HepG2 (cell line): ENCODE results near the gene MRPS11. TPM values are rescaled to one million over a fixed set of nuclear protein-coding genes. Genes with fewer than 3 reads are reported as not detected.

Experiments used
- ARID2 ChIP-seq: sonication (generic); formaldehyde crosslinking; IDR thresholded peaks from 2 replicates; pipeline ENCODE4 v1.8.1; 2022; ENCODE audit warnings: mild to moderate bottlenecking, missing genetic modification reagents, borderline replicate concordance
- CHCHD3 ChIP-seq: sonication (generic); formaldehyde crosslinking; IDR thresholded peaks from 2 replicates; pipeline ENCODE4 v1.8.0; 2022; ENCODE audit warnings: mild to moderate bottlenecking, missing genetic modification reagents, moderate library complexity
- FOXM1 ChIP-seq: sonication (generic); formaldehyde crosslinking; IDR thresholded peaks from 2 replicates; pipeline ENCODE4 v1.5.0; 2020; ENCODE audit warnings: missing genetic modification reagents
- RNF2 ChIP-seq: fragments of 450-650 bp; conservative IDR thresholded peaks from 2 replicates; pipeline ENCODE4 v1.6.1; 2016; ENCODE audit warnings: low read depth
- RXRB ChIP-seq: IDR thresholded peaks from 2 replicates; pipeline ENCODE4 v1.6.1; 2016; ENCODE audit warnings: borderline replicate concordance, missing genetic modification reagents, missing compliant biosample characterization
- SMARCE1 ChIP-seq: fragments of 450-650 bp; IDR thresholded peaks from 2 replicates; pipeline ENCODE4 v1.6.1; 2017; ENCODE audit warnings: borderline replicate concordance
- SMYD3 ChIP-seq: sonication (generic); formaldehyde crosslinking; IDR thresholded peaks from 2 replicates; pipeline ENCODE4 v1.8.1; 2023; ENCODE audit warnings: mild to moderate bottlenecking, missing genetic modification reagents
- SP140L ChIP-seq: sonication (generic); formaldehyde crosslinking; IDR thresholded peaks from 2 replicates; pipeline ENCODE4 v1.4.0; 2020; ENCODE audit warnings: missing genetic modification reagents, borderline replicate concordance
- TCF12 ChIP-seq, 2 experiments: fragments of 450-650 bp in 1 of 2; sonication (generic) in 1 of 2; formaldehyde crosslinking in 1 of 2; IDR thresholded peaks; 2 replicates each; pipeline versions ENCODE4 v1.6.1 to v1.8.0; 2017 to 2022; ENCODE audit warnings: antibody characterized with exemption in 1 of 2, mild to moderate bottlenecking in 1 of 2, missing genetic modification reagents in 1 of 2, moderate library complexity in 1 of 2
- U2AF2 ChIP-seq: fragments of 200-400 bp; formaldehyde crosslinking; IDR thresholded peaks from 2 replicates; pipeline ENCODE4 v1.6.1; 2017; ENCODE audit warnings: low read depth, mild to moderate bottlenecking, low read length
- ZNF207 ChIP-seq: fragments of 450-650 bp; IDR thresholded peaks from 2 replicates; pipeline ENCODE4 v1.6.1; 2016; ENCODE audit warnings: antibody characterized with exemption, borderline replicate concordance
- ZNF367 ChIP-seq: sonication (generic); formaldehyde crosslinking; IDR thresholded peaks from 2 replicates; pipeline ENCODE4 v1.4.0; 2020; ENCODE audit warnings: missing genetic modification reagents, borderline replicate concordance
- ZNF441 ChIP-seq: sonication (generic); formaldehyde crosslinking; IDR thresholded peaks from 2 replicates; pipeline ENCODE4 v1.7.0; 2021; ENCODE audit warnings: missing genetic modification reagents, borderline replicate concordance
- ZNF567 ChIP-seq: sonication (generic); formaldehyde crosslinking; IDR thresholded peaks from 2 replicates; pipeline ENCODE4 v1.8.1; 2023; ENCODE audit warnings: mild to moderate bottlenecking, missing genetic modification reagents, borderline replicate concordance
- ZNF616 ChIP-seq: sonication (generic); formaldehyde crosslinking; IDR thresholded peaks from 2 replicates; pipeline ENCODE4 v1.5.0; 2020; ENCODE audit warnings: low read depth, mild to moderate bottlenecking, missing genetic modification reagents
- ZNF619 ChIP-seq: sonication (generic); formaldehyde crosslinking; IDR thresholded peaks from 2 replicates; pipeline ENCODE4 v1.4.0; 2020; ENCODE audit warnings: mild to moderate bottlenecking, missing genetic modification reagents
- ZNF746 ChIP-seq: sonication (generic); formaldehyde crosslinking; IDR thresholded peaks from 2 replicates; pipeline ENCODE4 v1.8.0; 2022; ENCODE audit warnings: mild to moderate bottlenecking, missing genetic modification reagents
- ZNF777 ChIP-seq: sonication (generic); formaldehyde crosslinking; IDR thresholded peaks from 2 replicates; pipeline ENCODE4 v1.4.0; 2020; ENCODE audit warnings: missing genetic modification reagents
- ZSCAN31 ChIP-seq: sonication (generic); formaldehyde crosslinking; IDR thresholded peaks from 2 replicates; pipeline ENCODE4 v1.5.0; 2020; ENCODE audit warnings: low read depth, mild to moderate bottlenecking, missing genetic modification reagents
- polyA plus RNA-seq, 8 experiments: library from polyadenylated mRNA; depleted of rRNA in 3 of 8; stranded (reverse) in 7 of 8; unstranded in 1 of 8; fragments of >200 nt; fragmentation: Illumina TruSeq in 4 of 8; extraction: Trizol in 4 of 8; gene quantifications; 2 replicates each; pipeline versions ENCODE4 v1.2.1 to v1.2.3, GENCODE V29; 2011 to 2016; ENCODE audit warnings: low read depth in 4 of 8, missing spikeins in 1 of 8, mixed read lengths in 1 of 8; ENCODE audit not compliant: insufficient read depth in 1 of 8
- total RNA-seq, 5 experiments: library from RNA; depleted of rRNA; stranded (reverse); fragments of >200 nt; fragmentation: Illumina TruSeq; extraction: Trizol; gene quantifications; 2 replicates each; pipeline ENCODE4 v1.2.3, GENCODE V29; 2016; ENCODE audit warnings: low read depth in 1 of 5
- TF ChIP-seq, protein P1 (sequence below): sonication (generic); formaldehyde crosslinking; IDR thresholded peaks from 2 replicates; pipeline ENCODE4 v1.8.0; 2022; ENCODE audit warnings: mild to moderate bottlenecking, missing genetic modification reagents, borderline replicate concordance
- TF ChIP-seq, protein P2 (sequence below): sonication (generic); formaldehyde crosslinking; IDR thresholded peaks from 2 replicates; pipeline ENCODE4 v1.5.0; 2020; ENCODE audit warnings: mild to moderate bottlenecking, missing genetic modification reagents, moderate library complexity
- TF ChIP-seq, protein P3 (sequence below): sonication (generic); formaldehyde crosslinking; IDR thresholded peaks from 2 replicates; pipeline ENCODE4 v1.8.1; 2023; ENCODE audit warnings: mild to moderate bottlenecking, missing genetic modification reagents, borderline replicate concordance
- TF ChIP-seq, protein P4 (sequence below): sonication (generic); formaldehyde crosslinking; IDR thresholded peaks from 2 replicates; pipeline ENCODE4 v1.5.0; 2020; ENCODE audit warnings: missing genetic modification reagents
- TF ChIP-seq, protein P5 (sequence below): sonication (generic); formaldehyde crosslinking; IDR thresholded peaks from 2 replicates; pipeline ENCODE4 v1.8.1; 2023; ENCODE audit warnings: missing genetic modification reagents, inconsistent platforms, borderline replicate concordance

MRPS11 gene
- total and polyA plus RNA-seq, 2 of the 13 experiments (the other 11 are each of a cell fraction or from before 2014, with no cell fraction given), result 50.1 to 72.7 TPM

DNA sequence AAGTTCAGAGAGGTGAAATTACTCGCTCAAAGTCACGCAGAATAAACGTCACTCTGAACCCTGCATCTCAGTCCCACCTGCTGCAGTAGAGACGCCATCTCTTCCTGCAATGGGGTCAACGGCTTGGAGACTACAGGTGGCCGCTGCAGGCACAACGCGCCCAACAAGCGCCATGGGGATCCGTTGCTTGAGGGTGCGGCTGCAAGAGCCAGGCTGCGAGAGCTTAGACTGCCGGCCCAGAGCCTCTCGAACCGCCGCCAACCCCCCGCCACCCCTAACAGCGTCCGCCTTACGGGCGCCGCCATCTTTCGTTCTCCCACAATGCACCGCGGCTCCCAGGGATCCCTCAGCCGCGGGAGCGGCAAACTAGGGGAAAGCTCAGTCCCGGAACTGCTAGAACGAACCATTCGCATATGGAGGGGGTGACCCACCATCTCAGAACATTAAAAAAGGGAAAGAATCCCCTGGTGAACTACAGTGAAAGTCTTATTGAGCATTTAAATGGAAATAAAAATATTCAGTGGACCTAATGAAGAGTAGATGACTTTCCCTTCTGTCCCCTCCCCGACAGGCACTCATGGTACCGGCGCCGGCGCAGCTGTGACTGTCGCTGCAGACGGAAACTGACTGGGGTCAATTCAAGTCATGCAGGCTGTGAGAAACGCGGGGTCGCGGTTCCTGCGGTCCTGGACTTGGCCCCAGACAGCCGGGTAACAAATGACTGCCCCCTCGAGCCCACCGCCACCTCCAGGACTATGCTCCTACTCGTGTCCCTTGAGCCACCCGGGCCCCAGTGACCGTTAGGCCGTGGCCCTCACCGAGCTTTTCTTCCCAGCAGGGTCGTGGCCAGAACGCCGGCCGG is at the start of gene MRPS11, which contains the start of gene MRPL46 (continued):
- TF ChIP-seq, protein P1, sequence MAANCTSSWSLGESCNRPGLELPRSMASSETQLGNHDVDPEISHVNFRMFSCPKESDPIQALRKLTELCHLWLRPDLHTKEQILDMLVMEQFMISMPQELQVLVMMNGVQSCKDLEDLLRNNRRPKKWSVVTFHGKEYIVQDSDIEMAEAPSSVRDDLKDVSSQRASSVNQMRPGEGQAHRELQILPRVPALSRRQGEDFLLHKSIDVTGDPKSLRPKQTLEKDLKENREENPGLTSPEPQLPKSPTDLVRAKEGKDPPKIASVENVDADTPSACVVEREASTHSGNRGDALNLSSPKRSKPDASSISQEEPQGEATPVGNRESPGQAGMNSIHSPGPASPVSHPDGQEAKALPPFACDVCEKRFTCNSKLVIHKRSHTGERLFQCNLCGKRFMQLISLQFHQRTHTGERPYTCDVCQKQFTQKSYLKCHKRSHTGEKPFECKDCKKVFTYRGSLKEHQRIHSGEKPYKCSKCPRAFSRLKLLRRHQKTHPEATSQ (CRISPR knock-in tag), result no peak
- TF ChIP-seq, protein P2, sequence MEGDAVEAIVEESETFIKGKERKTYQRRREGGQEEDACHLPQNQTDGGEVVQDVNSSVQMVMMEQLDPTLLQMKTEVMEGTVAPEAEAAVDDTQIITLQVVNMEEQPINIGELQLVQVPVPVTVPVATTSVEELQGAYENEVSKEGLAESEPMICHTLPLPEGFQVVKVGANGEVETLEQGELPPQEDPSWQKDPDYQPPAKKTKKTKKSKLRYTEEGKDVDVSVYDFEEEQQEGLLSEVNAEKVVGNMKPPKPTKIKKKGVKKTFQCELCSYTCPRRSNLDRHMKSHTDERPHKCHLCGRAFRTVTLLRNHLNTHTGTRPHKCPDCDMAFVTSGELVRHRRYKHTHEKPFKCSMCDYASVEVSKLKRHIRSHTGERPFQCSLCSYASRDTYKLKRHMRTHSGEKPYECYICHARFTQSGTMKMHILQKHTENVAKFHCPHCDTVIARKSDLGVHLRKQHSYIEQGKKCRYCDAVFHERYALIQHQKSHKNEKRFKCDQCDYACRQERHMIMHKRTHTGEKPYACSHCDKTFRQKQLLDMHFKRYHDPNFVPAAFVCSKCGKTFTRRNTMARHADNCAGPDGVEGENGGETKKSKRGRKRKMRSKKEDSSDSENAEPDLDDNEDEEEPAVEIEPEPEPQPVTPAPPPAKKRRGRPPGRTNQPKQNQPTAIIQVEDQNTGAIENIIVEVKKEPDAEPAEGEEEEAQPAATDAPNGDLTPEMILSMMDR (CRISPR knock-in tag), result no peak; the same call in 1 of the 2 replicates
- peak; percentile 61; the same call in 1 of the 2 replicates for TF ChIP-seq ZNF367 (CRISPR knock-in tag)
- TF ChIP-seq ZNF777 (CRISPR knock-in tag), result peak; percentile 42; the same call in 1 of the 2 replicates
- TF ChIP-seq ARID2 (CRISPR knock-in tag), result no peak
- TF ChIP-seq, protein P3, sequence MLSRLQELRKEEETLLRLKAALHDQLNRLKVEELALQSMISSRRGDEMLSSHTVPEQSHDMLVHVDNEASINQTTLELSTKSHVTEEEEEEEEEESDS (CRISPR knock-in tag), result peak; percentile 34; the same call in 1 of the 2 replicates
- TF ChIP-seq ZNF207, result no peak
- peak; percentile 73 for TF ChIP-seq RNF2
- TF ChIP-seq SP140L (CRISPR knock-in tag), result no peak
- peak; percentile 32; the same call in 1 of the 2 replicates for TF ChIP-seq ZSCAN31 (CRISPR knock-in tag)
- no peak for TF ChIP-seq FOXM1 (CRISPR knock-in tag)
- TF ChIP-seq CHCHD3 (CRISPR knock-in tag), result no peak
- no peak for TF ChIP-seq TCF12 (IDR thresholded peaks at IDR 0.05)
- TF ChIP-seq TCF12 (CRISPR knock-in tag; IDR thresholded peaks at IDR 0.05), result peak; percentile 69; the same call in 1 of the 2 replicates
- TF ChIP-seq RXRB, result peak; percentile 11; the same call in 1 of the 2 replicates
- TF ChIP-seq, protein P4, sequence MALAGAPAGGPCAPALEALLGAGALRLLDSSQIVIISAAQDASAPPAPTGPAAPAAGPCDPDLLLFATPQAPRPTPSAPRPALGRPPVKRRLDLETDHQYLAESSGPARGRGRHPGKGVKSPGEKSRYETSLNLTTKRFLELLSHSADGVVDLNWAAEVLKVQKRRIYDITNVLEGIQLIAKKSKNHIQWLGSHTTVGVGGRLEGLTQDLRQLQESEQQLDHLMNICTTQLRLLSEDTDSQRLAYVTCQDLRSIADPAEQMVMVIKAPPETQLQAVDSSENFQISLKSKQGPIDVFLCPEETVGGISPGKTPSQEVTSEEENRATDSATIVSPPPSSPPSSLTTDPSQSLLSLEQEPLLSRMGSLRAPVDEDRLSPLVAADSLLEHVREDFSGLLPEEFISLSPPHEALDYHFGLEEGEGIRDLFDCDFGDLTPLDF (CRISPR knock-in tag), result peak; percentile 86
- TF ChIP-seq, protein P5, sequence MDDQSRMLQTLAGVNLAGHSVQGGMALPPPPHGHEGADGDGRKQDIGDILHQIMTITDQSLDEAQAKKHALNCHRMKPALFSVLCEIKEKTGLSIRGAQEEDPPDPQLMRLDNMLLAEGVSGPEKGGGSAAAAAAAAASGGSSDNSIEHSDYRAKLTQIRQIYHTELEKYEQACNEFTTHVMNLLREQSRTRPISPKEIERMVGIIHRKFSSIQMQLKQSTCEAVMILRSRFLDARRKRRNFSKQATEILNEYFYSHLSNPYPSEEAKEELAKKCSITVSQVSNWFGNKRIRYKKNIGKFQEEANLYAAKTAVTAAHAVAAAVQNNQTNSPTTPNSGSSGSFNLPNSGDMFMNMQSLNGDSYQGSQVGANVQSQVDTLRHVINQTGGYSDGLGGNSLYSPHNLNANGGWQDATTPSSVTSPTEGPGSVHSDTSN, result no peak
- no peak for TF ChIP-seq U2AF2
- no peak for TF ChIP-seq SMYD3
- TF ChIP-seq SMARCE1, result no peak
- no peak for TF ChIP-seq ZNF441 (CRISPR knock-in tag)
- TF ChIP-seq ZNF567 (CRISPR knock-in tag), result no peak; the same call in 1 of the 2 replicates
- no peak; the same call in 1 of the 2 replicates for TF ChIP-seq ZNF619 (CRISPR knock-in tag)
- no peak for TF ChIP-seq ZNF616 (CRISPR knock-in tag)
- TF ChIP-seq ZNF746 (CRISPR knock-in tag), result no peak
